GM21367 (cell line): Measurements from ENCODE around the gene RBMX2.

Source experiments
- ATAC-seq: cut with Tn5 transposase; IDR thresholded peaks from one replicate; pipeline ENCODE4 v1.9.1; 2021; ENCODE audit not compliant: unreplicated experiment

The RBMX2 gene

DNA sequence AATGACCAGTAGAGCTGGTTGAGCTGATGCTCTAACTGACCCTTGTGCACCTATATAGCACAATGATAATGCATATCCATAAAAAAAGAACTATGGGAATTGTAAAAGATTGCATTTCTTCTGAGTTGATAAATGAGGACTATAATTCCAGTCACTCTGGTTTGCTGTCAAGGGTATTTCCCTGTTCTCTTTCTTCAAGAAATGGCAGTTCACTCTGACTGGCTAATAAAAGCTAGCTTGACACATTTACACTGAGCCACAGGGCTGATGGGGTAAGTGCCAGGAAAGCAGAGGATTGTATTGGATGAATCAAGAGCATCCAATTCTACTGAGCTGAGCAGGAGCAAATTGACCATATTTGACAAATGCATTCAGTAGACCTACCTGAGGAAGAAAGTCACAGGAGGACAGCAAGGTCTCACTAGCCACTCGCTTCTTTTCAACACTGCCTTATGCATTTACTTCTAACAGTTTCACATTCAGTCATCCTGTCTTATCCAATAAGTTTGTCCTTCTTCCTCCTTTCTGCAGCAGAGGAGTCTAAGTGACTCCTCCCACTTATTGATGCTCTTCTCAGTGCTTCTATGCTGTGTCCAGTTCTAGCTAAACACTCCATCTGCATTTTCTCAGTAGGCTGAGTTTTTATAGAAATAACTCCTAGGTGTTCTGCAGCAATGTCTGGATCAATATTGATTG is 43.0 kb downstream of the RBMX2 start:
- no peak for ATAC-seq

DNA sequence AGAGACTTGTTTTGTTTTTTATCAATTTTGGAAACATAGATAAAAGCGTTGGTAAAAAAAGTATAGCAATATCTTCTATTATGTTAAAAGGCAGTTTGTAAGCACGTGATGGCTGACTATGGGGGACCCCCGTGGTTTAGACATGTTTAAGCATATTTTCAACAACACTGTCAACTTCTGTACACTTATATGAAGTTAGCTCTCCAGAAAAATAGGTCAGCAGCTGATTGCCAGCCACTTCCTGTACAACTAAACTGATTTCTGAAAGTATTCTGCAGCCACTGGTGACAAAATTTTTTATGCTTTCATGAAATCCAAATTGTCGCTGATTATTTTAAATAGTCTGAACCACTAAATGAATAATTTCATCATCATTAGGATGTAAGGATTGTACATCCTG is 45.2 kb downstream of the RBMX2 start:
- no peak for ATAC-seq
